Hepatocyte (in vitro differentiated cells): ENCODE measurements around the gene RRP1. TPM values are rescaled to one million over a fixed set of nuclear protein-coding genes. Genes with fewer than 3 reads are reported as not detected.

Experiments used
- DNase-seq: peaks from one replicate; pipeline ENCODE4 v3.0.0-alpha.2; 2016; ENCODE audit warnings: low spot score
- H2AFZ ChIP-seq: fragments of 200-600 bp; sonication (generic); 2 replicates; pipeline ENCODE4 v1.6.0; 2016; ENCODE audit warnings: antibody characterized with exemption, mild to moderate bottlenecking
- H3K27ac ChIP-seq: fragments of 200-600 bp; sonication (generic); 2 replicates; pipeline ENCODE4 v1.5.1; 2016; ENCODE audit warnings: mild to moderate bottlenecking
- H3K27me3 ChIP-seq: fragments of 200-600 bp; sonication (generic); 2 replicates; pipeline ENCODE4 v1.6.1; 2016
- H3K36me3 ChIP-seq: fragments of 200-600 bp; sonication (generic); replicated peaks from 2 replicates; pipeline ENCODE4 v1.5.1; 2016; ENCODE audit warnings: low read depth; ENCODE audit not compliant: insufficient read depth
- H3K4me1 ChIP-seq: fragments of 200-600 bp; sonication (generic); 2 replicates; pipeline ENCODE4 v1.5.1; 2016; ENCODE audit warnings: mild to moderate bottlenecking, moderate library complexity; ENCODE audit not compliant: insufficient read depth
- H3K4me2 ChIP-seq: fragments of 200-600 bp; sonication (generic); 2 replicates; pipeline ENCODE4 v1.6.0; 2016
- H3K4me3 ChIP-seq: fragments of 200-600 bp; sonication (generic); 2 replicates; pipeline ENCODE4 v1.5.1; 2016; ENCODE audit warnings: mild to moderate bottlenecking
- H3K79me2 ChIP-seq: fragments of 200-600 bp; sonication (generic); 2 replicates; pipeline ENCODE4 v1.6.0; 2017; ENCODE audit warnings: mild to moderate bottlenecking
- H3K9me2 ChIP-seq: fragments of 200-600 bp; sonication (generic); replicated peaks from 2 replicates; pipeline ENCODE4 v1.6.0; 2017; ENCODE audit warnings: mild to moderate bottlenecking; ENCODE audit not compliant: insufficient read depth
- H3K9me3 ChIP-seq: fragments of 200-600 bp; sonication (generic); 2 replicates; pipeline ENCODE4 v1.5.1; 2016; ENCODE audit warnings: low read depth, mild to moderate bottlenecking
- H4K20me1 ChIP-seq: fragments of 200-600 bp; sonication (generic); 2 replicates; pipeline ENCODE4 v1.6.0; 2016; ENCODE audit warnings: mild to moderate bottlenecking; ENCODE audit not compliant: insufficient read depth, poor library complexity, severe bottlenecking
- CTCF ChIP-seq: fragments of 200-600 bp; sonication (generic); IDR thresholded peaks from 2 replicates; pipeline ENCODE4 v1.5.1; 2016; ENCODE audit warnings: antibody characterized with exemption, mild to moderate bottlenecking; ENCODE audit not compliant: poor library complexity
- EZH2 ChIP-seq: fragments of 200-600 bp; sonication (generic); IDR thresholded peaks from 2 replicates; pipeline ENCODE4 v1.6.1; 2016; ENCODE audit warnings: antibody characterized with exemption, mild to moderate bottlenecking, borderline replicate concordance
- EZH2phosphoT487 ChIP-seq: fragments of 200-600 bp; sonication (generic); IDR thresholded peaks from one replicate; pipeline ENCODE4 v1.6.1; 2018; ENCODE audit warnings: antibody characterized with exemption, mild to moderate bottlenecking, low read depth, moderate library complexity; ENCODE audit not compliant: unreplicated experiment, severe bottlenecking
- WGBS: methylation state at CpG from one replicate; pipeline ENCODE4 v1.1.6; 2016; ENCODE audit warnings: low lambda C conversion rate; ENCODE audit errors: missing lambda C conversion rate; 5-methylcytosine and 5-hydroxymethylcytosine counted together
- polyA plus RNA-seq: library from polyadenylated mRNA; unstranded; fragments of >200 nt; fragmentation: Nextera tagmentation; extraction: Ambion mirVana; gene quantifications from 2 replicates; pipeline ENCODE4 v1.2.1, GENCODE V29; 2016
- total RNA-seq: library from RNA; depleted of rRNA; stranded (reverse); fragments of >200 nt; gene quantifications from 2 replicates; pipeline ENCODE4 v1.2.3, GENCODE V29; 2014

Gene RRP1
- total and polyA plus RNA-seq, 2 experiments from 2014 or later: 24.1 to 32.0 TPM

GRCh38 chr21:43810505-43811261 lies 21.3 kb downstream of the RRP1 start:
- TF ChIP-seq EZH2phosphoT487: no peak
- TF ChIP-seq CTCF: peak; percentile 97
- TF ChIP-seq EZH2: no peak
- Histone ChIP-seq H3K4me1 (no peaks in the 10 kb centered on the region), H3K36me3 (no peaks in the 10 kb centered on the region), H3K27me3 (no peaks in the 10 kb centered on the region), H4K20me1 (no peaks in the 10 kb centered on the region), H3K9me2 (no peaks in the 10 kb centered on the region), H3K4me3 (no peak overlapping the region), H3K79me2 (no peaks in the 10 kb centered on the region), H3K4me2 (peak overlapping the region; percentile 55), H3K9me3 (no peaks in the 10 kb centered on the region), H2AFZ (no peak overlapping the region), H3K27ac (no peak overlapping the region)
- peak; percentile 89 for DNase-seq
- WGBS: 35% methylated on average over 16 of the region's 23 CpGs

- 84% methylated on average over 24 of the region's 24 CpGs for WGBS
- Histone ChIP-seq H4K20me1 (no peaks in the 10 kb centered on the region), H3K9me3 (no peaks in the 10 kb centered on the region), H3K36me3 (no peaks in the 10 kb centered on the region), H3K9me2 (no peaks in the 10 kb centered on the region), H3K79me2 (no peaks in the 10 kb centered on the region), H3K4me1 (no peaks in the 10 kb centered on the region), H2AFZ (no peak overlapping the region), H3K27ac (no peak overlapping the region), H3K4me2 (peak overlapping the region; percentile 55), H3K27me3 (no peaks in the 10 kb centered on the region), H3K4me3 (no peak overlapping the region)
- DNase-seq: no peak
- no peak for TF ChIP-seq EZH2phosphoT487
- no peak for TF ChIP-seq EZH2
- no peak for TF ChIP-seq CTCF
Observed at GRCh38 chr21:43811262-43812105, 22.1 kb downstream of the RRP1 start.

GRCh38 chr21:43812139-43812821 lies 22.9 kb downstream of the RRP1 start:
- H3K36me3 ChIP-seq: no peaks in the 10 kb centered on the region
- DNase-seq: no peak
- no peaks in the 10 kb centered on the region for H4K20me1 ChIP-seq
- H2AFZ ChIP-seq: no peak overlapping the region
- no peak overlapping the region for H3K27ac ChIP-seq
- H3K9me2 ChIP-seq: no peaks in the 10 kb centered on the region
- H3K9me3 ChIP-seq: no peaks in the 10 kb centered on the region
- no peaks in the 10 kb centered on the region for H3K27me3 ChIP-seq
- no peak overlapping the region for H3K4me3 ChIP-seq
- H3K4me2 ChIP-seq: no peak overlapping the region
- TF ChIP-seq EZH2 (no peak), CTCF (no peak), EZH2phosphoT487 (no peak)
- 87% methylated on average over 25 of the region's 27 CpGs for WGBS
- H3K79me2 ChIP-seq: no peaks in the 10 kb centered on the region
- H3K4me1 ChIP-seq: no peaks in the 10 kb centered on the region
